ENCODE results near the gene RBM18. TPM values are rescaled to one million over a fixed set of nuclear protein-coding genes. Genes with fewer than 3 reads are reported as not detected.

Gene RBM18
- polyA plus RNA-seq, 12 donors: 18.7 to 39.9 (median 33.7) TPM; not detected in 1

DNA sequence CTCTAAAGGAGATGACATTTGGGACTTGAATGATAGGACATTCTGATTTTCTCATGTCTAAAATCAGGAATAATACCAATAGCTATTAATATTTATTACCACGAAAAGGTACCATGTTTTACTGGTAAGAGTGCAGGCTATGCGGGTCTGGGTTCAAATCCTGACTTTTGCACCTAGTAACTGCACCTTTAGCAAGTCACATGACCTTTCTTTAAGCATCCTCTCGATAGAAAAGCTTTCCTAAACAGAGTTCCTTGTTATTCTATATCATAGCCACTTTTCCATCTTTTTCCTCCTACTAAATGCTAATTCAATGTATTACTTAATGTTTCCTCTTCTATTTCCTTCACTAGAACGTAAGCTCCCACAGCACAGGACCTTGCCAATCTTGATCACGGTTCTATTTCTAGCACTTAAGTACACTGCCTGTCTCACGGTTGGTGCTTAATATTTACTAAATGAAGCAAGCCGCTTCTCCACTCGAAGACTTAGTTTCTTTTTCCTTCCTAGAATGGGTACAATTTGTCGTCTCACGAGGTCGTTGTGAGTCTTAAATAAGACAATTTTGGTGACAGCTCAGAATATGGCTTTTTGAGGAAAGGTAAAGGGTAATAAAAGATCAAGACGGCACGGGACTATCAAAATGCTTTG is 816 bp downstream of the RBM18 start:
- DNase-seq: no peak

DNA sequence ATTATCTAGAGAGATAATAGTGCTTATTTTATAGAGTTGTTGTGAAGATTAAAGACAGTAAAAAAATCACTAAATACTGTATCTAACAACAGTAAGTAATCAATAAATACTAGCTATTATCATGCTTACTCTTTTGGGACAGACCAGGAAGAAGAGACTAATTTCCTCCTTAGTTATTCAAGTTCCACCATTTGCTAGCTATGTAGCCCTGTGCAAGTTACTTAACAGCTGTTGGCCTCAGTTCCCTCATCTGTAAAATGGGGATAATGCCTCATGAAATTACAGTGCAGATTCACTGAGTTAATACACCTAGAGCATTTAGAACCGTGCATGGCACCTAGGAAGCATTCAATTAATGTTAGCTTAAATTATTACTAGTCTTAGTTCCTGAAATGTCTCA is 2.6 kb downstream of the RBM18 start:
- DNase-seq: no peak

DNA sequence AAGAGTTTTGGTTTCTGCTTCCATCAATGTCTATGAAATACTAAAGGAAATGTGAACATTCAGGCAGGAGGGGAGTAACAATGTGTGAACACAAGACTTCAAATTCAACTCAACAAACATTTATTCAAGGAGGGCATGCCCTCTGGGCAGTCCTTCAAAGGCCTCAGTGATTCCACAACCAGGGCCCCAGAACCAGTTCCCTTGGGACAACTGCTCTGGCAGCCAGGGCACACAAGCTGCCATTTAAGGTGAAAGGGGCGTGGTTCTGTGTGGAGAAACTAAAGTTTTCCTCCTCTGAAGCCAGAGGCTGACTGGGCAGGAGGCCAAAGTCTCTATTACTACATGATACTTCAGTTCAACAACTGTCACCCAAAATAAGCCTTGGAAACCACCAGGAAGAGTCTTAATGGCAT is 3.2 kb downstream of the RBM18 start:
- DNase-seq: no peak

DNA sequence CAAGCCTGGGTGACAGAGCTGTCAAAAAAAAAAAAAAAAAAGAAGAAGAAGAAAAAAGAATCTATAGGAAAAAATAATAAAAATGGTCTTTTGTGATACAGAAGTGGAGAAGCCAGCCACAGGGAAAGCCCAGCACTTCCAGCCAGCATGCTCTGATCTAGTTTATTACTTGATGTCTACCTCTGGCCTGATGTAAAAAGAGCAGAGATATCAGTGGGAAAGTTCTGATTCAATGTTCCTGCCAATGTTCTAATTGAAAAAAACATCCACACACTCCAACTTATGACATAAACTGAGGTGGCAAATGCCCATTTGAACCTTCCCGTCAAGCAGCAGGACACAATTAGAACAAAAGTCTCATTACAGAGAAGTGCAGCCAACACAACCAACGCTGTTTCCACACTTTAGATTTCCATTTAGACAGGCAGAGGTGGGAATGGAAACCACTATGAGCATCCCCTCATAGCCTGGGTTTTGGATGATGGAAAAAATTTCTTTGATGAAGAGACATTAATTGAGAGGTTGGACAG is 5.7 kb downstream of the RBM18 start:
- DNase-seq: no peak

DNA sequence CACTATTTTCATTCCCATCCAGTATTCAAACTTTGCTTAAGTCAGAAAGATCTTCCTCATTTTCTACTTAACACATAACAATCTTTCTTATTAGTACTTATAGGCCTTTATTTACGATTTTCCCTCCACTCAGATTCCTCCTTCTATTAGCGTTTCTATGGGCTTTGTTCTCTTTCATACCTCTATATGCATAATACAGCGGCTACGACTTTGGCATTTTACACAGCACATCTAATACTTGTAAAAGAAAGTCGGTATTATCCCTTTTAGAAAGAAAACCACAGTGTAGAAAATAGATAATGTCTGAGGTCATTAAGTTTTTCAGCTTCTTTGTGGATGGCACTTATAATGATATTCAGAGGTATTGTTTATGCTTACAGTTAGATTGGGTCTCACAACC is 8.4 kb downstream of the RBM18 start:
- no peak for DNase-seq

DNA sequence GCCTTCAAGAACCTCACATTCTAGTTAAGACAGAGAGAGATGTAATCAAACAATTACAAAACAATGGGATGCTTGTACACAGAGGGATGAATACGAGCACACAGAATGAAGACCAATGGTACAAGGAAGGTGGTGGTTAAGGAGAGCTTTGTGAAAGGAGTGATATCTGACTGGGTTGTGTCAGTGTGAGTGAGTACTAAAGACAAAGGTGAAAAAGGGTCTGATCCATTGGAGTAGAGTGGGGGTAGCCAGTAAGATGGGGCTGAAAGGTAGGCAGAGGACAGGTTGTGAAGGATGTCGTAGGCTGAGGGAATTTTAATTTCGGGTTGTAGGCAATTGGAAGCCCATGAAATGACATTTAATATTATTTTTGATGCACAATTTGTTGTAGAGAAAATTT is 9.9 kb downstream of the RBM18 start:
- no peak for DNase-seq

DNA sequence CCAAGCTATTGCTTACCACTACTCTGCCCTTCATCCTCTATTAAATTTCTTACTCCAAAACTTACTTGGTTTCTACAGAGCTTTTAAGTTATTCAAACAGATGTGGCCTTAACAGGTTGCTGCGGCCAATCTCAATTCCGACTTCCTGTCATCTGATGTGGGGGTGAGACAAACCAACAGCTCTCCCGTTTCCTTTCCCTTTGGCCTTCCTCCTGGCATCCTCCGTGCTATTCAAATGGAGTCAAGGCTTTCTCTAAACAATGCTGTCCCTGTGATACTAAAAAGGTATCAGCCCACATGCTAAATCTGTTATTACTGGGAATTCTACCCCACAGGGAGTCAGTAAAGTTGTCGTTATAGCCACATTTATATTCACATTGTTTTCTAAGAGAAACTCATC is 11.8 kb downstream of the RBM18 start:
- no peak for DNase-seq

DNA sequence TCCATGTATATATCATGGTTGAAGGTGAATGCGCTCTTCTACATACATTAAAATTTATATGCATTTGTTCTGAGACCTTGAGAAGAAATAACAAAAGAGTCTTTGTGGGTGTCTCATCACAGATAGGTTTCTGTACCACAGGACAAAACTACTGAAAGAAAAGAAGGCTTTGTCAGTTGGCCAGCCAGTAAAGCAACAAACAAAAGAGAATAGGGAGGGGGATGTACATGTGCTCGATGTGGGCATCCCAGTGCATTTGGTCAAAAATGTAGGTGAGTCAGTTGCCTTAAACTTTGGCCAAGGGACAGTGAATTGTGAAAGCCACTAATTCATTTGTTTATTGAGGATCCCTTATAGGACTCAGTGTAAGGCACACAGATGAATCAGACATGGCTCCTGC is 13.3 kb downstream of the RBM18 start:
- no peak for DNase-seq

DNA sequence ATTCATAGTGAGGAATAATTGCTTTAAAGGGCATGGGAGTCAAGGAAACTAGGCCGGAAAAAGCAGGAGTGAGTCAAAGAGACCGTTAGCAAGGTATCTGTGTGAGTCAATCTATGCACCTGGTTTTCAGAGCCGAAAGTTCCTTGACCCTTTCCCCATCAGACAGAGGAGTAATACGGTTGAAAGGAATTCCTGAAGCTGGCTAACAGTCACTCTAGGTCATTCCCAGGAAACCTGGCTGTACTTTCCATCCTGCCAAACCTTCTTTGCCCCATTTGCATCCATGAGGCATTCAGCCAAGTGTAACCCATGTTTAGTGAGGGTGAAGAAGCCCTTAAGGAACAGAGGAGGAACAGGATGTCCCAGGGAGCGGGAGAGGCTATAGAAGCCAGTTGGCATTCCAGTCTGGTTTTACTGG is 16.2 kb downstream of the RBM18 start:
- DNase-seq: no peak

DNA sequence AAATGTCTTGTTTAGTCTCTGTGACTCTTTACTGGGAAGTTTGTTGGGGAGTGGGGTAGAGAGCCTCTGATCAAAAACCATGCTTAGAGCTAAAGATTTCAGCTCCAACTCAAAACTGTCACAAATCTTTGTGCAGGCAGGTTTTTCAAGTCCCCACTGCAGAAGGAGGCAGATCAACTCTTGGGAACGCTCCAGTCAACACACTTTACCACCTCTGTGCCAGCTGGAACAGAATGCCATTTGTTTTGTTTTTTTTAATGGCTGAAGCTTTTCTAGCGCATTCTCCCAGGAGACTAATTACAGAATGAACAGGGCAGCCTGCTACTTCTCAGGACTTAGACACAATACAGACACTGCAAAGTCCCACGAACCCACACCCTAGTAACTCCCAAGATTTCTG is 18.0 kb downstream of the RBM18 start:
- no peak for DNase-seq

DNA sequence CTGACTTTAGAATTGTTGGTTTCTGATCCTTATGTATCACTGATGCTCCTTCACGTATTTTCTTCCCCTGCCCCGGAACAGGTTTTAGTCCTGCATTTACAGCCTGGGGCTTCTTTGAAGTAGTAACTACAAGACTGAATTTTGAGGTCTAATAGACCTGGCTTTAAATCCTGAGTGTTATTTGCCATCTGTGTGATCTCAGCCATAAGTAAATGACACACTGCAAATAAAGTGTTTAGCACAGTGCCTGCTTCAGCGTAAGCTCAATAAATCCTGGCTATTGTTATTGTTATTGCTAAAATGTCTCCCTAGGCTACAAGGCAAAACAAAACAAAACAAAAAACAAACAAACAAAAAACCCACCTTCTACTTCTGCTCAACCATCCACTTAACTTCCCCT is 20.3 kb downstream of the RBM18 start:
- no peak for DNase-seq

DNA sequence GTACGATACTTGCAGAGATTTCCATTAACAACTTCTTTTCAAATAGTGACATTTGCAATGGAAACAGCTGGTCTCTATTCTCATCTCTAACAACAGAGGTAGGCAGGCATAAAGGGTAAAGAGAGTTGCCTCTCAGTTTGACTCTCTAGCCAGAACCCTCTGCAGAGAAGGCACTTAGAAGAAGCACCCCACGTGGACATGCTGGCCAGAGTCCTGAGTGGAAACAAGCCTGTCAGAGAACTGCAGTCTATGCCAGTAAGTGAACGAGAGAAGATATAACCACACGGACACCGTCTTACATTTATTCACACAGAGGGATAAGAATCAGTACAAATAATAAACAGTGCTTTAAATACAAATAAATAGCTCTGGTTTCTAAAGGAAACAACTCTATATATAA is 24.9 kb downstream of the RBM18 start:
- DNase-seq: no peak

DNA sequence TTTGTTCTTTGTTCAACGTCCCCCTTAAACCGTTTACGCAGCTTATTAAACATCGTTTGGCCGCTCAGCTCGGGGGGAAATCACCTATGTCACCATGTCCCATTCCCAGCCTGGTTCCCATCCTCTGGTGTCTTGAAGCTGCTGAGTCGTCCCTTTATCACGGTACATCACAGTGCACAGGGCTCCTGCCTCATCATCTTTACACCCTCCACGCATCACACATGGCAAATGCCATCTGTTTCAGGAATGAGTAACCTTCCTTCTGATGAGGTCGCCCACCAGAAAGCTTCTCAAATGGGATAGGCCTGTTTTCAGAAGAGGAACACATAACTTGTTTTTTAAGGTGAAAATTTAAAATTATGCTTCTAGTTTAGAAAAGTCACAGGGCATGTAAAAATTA is 28.0 kb downstream of the RBM18 start:
- no peak for DNase-seq

DNA sequence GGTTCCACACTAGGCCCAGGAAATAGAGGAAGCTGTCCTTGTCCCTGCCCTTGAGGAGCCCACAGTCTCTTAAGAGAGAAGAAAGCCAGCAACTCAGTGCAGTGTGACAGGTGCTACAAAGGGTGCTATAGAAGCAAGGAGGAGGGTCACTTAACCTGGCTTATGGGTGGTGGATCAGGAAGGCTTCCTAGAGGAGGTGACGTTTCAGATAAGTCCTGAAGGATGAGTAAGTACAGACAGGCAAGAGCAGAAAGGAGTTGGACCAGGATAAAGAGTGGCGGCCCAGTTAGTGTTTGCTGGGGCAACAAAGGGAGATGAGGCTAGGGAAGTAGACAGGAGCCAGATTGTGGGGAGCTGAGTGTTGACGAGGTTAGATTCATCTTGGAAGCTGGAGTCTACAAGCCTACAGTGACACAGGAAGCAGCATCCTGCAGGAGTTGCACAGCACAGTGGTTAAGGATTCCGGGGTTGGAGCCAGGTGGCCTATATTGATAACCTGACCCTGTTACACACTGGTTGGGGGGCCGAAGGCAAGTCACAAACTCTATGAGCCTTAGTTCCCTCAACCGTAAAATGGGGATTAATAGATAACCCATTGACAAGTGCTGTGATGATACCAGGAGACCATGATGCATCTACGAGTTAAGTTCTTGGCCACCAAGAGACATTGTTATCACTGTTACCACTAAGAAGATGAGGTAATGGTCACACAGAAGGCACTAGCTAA is 30.5 kb downstream of the RBM18 start:
- DNase-seq: no peak

DNA sequence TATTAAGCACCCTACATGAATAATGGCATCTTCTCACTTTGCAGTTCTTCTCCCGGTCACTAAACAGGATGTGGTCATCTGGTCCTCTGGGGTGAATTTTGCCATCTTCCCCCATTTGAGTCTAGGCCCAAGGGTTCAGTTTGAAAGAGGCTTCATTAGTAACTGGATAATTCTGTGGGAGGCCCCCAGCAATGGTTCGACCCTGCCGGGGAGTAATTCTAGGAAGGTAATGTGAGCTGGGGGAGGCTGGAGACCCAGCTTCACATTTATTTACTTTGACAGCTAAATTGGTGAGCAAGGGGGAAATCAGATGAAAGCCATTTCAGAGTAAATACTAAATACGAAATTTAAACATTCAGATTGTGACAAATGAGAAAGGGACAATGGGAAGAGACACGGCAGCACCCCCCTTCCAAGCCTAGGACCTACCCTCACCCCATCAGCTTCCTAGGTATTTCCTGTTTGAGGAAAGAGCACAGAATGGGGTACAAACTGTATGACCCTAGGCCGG is 31.8 kb downstream of the RBM18 start:
- DNase-seq: no peak

DNA sequence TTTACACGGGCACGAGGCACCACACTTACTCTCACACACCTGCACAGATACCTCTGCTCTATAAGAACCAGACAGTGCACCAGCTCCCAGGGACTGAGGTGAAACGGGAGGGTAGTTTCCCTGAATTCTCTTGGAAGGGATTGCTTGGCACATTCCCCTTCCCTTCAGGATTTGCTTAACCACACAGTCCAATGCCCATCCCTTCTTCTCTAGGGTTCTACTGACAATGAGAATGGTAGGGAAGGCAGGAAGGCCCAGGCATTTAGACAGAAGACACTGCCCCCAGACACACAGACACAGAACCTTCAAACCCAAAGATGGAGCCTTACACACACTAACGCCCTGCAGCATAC is 35.2 kb downstream of the RBM18 start:
- no peak for DNase-seq

DNA sequence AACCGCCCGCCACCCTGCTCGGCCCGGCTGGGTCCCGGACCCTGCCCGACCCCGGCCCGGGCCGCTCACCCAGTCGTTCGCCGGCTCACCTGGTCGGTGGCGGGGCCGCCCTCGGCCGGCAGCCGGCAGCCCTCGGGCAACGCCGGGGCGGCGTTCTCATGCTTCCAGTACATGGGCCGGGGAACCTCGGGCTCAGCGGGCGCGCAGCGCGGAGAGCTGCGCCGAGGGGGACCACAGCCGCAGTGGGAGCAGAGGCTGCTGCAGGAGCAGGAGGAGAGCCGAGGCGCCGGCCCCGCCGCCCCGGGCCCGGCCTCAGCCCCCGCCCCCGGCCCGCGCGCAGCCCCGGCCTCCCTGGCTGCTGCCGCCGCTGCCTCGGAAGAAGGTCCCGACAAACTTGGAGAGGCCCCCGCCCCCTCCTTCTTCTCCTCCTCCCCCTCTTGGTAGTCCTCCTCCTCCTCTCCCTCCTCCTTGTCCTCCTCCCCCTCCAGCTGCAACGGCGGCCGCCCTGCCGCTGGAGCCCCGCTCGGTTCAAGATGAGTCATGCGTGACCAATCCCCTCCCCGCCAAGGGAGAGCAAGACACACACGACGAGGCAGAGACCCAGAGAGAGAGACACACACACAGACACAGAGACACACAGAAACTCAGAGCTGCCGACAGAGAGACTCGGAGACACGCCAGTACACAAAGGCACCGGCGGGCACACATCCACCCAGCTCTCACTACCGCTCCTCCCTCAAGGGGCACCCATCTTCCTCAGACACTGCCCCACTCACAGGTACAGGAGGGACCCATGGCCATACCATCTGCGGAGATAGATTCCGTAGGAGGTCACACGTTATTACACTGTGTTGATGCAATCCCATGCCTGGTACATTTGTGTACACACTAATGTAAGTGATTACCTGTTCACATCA is 35.8 kb downstream of the RBM18 start, which contains the start of gene LHX6:
Gene LHX6 (minus strand): TSS at position 390 of the 917 bp plus-strand sequence. CDS start 217 bp downstream, at position 173.
- DNase-seq: no peak

DNA sequence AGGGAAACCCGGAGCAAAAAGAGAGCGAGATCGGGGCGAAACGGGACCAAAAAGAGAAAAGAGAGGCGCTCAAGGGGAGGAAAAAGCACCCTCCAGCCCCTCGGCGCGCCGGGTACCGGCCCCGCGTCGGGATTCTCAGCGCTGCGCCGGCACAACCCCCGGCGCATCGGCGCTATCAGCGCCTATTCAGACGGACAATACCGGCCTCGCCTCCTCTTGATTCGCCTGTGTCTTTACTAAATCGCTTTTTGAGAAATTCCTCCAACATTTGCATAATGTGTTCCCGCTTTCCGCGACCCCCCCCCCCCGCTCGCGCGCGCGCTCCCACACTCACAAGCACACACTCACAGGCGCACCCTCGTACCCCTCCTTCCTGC is 36.5 kb downstream of the RBM18 start:
- DNase-seq: no peak

DNA sequence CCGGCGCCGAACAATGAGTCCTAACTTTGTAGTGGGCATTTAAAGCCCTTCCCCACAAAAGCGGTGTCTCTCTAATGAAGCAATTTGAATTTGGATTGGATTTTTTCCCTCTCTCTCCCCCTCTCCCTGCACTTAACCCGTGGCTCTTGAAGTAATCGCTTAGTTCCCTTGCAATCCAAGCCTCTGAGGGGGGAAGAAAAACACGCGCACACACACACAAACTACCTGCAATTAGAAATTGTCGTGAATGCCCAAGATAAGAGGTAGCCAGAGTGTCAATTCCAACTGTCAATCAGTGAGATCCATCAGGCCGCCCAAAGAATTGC is 37.1 kb downstream of the RBM18 start:
- DNase-seq: no peak

DNA sequence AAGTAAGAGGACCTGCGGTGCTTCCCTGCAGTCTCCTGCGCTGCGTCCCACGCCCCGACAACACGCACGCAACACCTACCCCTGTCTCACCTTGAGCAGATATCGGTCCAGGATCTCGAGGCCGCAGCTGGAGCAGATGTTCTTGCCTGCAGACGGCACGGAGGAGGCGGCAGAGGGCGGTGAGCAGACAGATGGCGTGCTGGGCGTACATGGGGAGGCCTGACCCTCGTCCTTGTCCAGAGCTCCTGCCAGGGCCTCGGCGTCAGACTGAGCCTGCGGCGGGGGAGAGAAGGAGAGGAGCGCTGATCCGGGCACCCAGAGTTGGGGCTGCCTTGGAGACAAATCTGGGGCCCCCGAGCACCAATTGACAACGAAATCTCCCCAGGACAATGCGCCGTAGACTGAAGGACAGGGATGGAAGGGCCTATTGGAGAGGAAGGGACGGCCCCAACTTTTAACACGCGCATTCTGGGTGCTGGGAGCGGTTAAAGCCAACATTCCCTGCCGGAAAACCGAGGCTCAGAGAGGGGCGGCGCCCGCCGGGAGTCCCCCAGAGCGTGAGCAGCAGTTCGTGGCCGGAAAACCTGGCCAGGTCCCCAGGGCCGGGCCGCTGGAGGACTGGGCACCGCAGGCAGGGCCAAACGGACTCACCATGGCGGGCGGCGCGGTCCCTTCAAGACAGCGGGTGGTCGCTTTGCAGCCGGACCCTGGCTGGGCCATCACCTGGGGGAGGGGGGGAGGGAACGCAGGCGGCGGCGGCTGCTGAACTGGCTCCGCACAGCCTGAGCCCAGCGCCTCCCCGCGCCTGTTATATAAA is 37.7 kb downstream of the RBM18 start:
- DNase-seq: no peak

DNA sequence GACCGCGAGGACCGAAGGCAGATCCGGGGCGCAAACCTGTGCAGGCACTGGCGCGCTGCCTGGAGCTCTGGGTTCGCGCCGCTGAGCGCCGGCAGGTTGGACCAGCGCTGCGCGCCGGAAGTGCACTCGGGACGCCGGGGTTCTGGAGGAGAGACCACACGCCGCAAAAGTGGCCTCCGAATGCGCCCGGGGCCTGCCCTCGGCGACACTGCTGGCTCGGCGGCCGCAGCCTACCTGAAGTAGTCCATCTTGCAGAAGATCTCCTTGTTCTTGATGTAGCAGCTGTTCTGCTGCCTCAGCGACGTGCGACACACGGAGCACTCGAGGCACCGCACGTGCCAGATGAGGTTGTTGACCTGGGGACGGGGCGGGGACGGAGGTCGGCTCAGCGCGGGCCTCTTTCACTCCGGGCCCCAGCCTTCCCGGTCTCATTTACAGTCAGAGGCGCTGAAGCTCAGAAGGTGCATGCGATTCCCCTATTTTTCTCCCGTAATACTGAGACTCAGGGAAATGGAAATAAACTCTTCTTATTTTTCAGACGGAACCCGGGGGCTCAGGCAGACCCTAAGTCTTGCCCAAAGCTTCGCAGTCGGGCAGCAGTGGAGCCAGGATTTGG is 38.4 kb downstream of the RBM18 start:
- no peak for DNase-seq
